Measurements from ENCODE around the gene ADAM33.
A peak's percentile ranks its signal among the peaks of the same experiment; 100 is the strongest.

ADAM33 gene

GRCh38 chr20:3652676-3653596 is 28.9 kb downstream of the ADAM33 start:
- no peak overlapping the region for H3K4me3 ChIP-seq (ENCODE audit: low read depth, low read length)
- TF ChIP-seq CTCF (conservative IDR thresholded peaks at IDR 0.05; ENCODE audit: low read depth, low read length), result no peak
- DNase-seq (ENCODE audit: low read depth), result no peak

DNA sequence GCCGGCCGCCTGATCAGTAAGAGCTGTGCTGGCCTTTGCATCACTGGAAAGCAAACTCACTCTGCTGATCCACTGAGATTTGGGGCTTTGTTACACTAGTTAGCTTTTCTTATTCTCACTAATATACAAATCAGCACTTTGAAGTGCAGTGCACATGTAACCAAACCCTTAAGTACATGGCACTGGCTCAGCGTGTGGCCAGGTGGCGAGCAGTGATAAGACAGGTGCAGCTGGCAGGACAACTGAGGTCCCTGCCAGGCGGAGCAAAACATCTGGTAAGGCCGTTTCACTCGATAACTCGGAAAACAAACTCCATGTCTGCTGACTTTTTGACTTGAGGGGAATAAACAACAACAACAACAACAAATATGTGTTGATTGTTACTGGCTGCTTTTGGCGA is 29.6 kb downstream of the ADAM33 start:
- no peak for DNase-seq (ENCODE audit: low read depth)
- H3K4me3 ChIP-seq (ENCODE audit: low read depth, low read length), result no peak overlapping the region
- TF ChIP-seq CTCF (conservative IDR thresholded peaks at IDR 0.05; ENCODE audit: low read depth, low read length), result no peak

DNA sequence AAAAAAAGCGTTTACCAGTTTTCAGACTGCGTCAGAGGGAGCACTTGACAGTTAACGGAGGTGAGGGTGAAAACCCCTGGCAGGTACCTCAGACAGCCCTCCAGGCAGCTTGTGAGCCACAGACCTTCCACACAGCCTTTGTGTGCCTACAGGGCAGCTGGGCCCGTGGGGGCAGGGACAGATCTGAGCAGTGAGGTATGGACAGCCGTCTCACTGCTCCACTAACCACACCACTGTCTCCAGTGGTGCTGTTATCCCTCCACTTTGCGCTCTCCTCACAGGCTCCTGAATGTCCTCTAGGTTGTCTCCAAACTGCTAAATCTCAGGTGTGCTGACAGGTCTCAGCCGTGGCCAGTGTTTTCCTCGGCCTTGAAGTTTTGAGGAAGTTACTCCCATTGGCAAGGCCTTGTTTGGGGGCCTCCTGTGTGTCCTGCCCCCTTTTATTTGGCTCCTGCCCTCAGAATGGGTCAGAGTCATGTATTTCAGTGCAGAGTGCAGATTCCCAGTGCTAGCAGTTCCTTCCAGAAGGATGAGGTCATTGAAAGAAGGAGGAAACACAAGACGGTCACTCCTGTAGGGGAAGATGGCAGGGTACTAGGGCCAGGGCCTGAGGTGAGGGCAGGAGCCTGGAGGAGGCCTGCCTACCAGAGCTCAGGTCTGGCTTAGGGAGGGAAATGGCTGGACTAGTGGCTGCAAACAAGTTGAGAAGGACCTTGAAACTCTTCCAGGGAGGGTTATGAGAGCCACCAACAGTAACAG is 30.4 kb downstream of the ADAM33 start:
- H3K4me3 ChIP-seq (ENCODE audit: low read depth, low read length), result no peak overlapping the region
- no peak for TF ChIP-seq CTCF (conservative IDR thresholded peaks at IDR 0.05; ENCODE audit: low read depth, low read length)
- no peak for DNase-seq (ENCODE audit: low read depth)

- TF ChIP-seq CTCF (conservative IDR thresholded peaks at IDR 0.05; ENCODE audit: low read depth, low read length), result no peak
Measured at GRCh38 chr20:3648951-3649350, 32.9 kb downstream of the ADAM33 start.

DNA sequence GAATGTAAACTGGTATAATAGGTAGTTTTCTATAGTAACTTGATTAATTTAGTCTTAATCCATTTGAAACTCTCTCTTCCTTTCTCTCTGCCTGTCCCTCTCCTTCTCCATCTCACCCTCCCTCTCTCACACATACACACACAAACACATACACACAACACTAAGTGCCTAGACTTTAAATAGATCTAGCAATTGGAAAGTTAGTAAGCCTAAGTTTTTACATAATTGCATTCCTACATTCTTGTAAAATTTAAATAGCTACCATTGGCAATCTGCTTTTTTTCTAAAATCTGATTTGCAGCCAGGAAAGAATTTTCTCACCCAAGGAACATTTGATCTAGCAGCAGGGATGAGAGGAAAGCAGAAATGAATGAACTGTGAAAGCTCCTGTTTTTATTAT is 34.3 kb downstream of the ADAM33 start:
- DNase-seq (ENCODE audit: low read depth), result no peak
- H3K4me3 ChIP-seq (ENCODE audit: low read depth, low read length), result no peak overlapping the region
- TF ChIP-seq CTCF (conservative IDR thresholded peaks at IDR 0.05; ENCODE audit: low read depth, low read length), result no peak

More at GRCh38 chr20:3648951-3649350, 32.9 kb downstream of the ADAM33 start:
- no peak for DNase-seq (ENCODE audit: low read depth)
- H3K4me3 ChIP-seq (ENCODE audit: low read depth, low read length), result no peak overlapping the region

- peak; percentile 70 for DNase-seq (ENCODE audit: low read depth)
- peak; percentile 37 for TF ChIP-seq CTCF (conservative IDR thresholded peaks at IDR 0.05; ENCODE audit: low read depth, low read length)
Measured at GRCh38 chr20:3646651-3647050, 35.2 kb downstream of the ADAM33 start.

More at GRCh38 chr20:3646651-3647050, 35.2 kb downstream of the ADAM33 start:
- H3K4me3 ChIP-seq (ENCODE audit: low read depth, low read length), result no peak overlapping the region

Measured in choroid plexus epithelial cell (primary cell).